ENCODE results near the gene MAGI3.
"Not testable (repeated sequence)": the region's sequence is repeated elsewhere in the genome, so short reads cannot be mapped to it uniquely, and the experiment has no call there.

MAGI3 gene

DNA sequence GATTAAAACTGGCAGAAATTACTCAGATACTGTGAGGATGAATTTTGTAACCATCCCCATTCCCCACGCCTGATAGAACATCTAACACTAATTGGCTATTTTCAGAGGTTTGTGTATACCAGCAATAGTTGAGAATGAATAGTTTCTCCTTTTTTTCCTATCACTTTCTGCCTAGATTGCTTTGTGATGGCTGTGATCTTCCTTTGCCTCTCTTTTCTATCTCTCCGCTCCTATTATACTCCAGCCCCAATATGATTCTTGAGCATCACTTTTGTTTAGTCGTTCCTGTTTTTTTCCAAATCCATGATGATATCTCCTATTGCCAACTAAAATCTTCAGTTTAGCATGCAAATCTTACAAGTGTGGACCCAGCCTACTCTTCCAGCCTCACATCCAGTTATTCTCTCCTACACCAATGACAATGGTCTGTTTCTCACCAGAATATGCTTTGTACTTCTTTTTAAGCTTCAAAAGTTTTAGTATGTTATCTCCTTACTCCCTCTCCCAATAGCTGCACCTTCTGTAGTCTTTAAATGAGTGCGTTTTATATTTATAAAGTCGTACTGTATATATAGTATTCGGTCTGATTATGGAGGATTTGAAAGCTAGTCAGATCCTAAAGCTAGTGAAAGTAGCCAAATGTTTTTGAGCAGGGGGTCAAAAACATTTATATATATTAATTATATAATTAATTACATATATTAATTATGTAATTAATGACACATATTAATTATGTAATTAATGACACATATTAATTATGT, 25.2 kb downstream of the MAGI3 start:
- TF ChIP-seq, protein P1, sequence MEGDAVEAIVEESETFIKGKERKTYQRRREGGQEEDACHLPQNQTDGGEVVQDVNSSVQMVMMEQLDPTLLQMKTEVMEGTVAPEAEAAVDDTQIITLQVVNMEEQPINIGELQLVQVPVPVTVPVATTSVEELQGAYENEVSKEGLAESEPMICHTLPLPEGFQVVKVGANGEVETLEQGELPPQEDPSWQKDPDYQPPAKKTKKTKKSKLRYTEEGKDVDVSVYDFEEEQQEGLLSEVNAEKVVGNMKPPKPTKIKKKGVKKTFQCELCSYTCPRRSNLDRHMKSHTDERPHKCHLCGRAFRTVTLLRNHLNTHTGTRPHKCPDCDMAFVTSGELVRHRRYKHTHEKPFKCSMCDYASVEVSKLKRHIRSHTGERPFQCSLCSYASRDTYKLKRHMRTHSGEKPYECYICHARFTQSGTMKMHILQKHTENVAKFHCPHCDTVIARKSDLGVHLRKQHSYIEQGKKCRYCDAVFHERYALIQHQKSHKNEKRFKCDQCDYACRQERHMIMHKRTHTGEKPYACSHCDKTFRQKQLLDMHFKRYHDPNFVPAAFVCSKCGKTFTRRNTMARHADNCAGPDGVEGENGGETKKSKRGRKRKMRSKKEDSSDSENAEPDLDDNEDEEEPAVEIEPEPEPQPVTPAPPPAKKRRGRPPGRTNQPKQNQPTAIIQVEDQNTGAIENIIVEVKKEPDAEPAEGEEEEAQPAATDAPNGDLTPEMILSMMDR (conservative IDR thresholded peaks at IDR 0.05; ENCODE audit: low read depth, low read length) = no peak
- no peak overlapping the region for H3K4me3 ChIP-seq (ENCODE audit: low read length)
- DNase-seq (ENCODE audit: low read depth) = no peak

DNA sequence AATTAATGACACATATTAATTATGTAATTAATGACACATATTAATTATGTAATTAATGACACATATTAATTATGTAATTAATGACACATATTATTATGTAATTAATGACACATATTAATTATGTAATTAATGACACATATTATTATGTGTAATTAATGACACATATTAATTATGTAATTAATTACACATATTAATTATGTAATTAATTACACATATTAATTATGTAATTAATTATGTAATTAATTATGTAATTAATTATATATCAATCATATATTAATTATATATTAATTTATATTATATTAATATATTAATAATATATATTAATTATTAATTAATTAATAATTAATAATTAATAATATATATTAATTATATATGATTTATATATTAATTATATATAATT, 25.8 kb downstream of the MAGI3 start:
- not testable (repeated sequence) for H3K4me3 ChIP-seq (ENCODE audit: low read length); DNase-seq (ENCODE audit: low read depth)

DNA sequence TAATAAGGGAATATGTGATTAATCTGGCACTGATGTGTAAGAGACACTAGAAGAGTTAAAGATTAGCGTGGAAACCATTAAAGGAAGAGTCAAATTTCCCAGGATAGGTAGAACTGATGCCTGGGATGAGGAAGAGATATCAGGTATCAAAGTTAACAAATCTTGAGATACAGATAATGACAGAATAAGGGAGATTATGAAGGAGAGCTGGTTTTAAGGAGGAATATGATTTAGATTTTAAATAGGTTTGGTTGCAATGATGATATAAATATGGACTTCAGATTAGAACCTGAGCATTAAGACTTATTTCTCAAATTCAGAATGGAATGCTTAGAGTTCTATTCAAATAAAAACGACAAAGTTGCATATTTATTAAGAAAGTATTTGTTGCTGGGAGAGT, 26.2 kb downstream of the MAGI3 start:
- DNase-seq (ENCODE audit: low read depth) = no peak
- TF ChIP-seq, protein P1 (conservative IDR thresholded peaks at IDR 0.05; ENCODE audit: low read depth, low read length) = no peak
- no peak overlapping the region for H3K4me3 ChIP-seq (ENCODE audit: low read length)

DNA sequence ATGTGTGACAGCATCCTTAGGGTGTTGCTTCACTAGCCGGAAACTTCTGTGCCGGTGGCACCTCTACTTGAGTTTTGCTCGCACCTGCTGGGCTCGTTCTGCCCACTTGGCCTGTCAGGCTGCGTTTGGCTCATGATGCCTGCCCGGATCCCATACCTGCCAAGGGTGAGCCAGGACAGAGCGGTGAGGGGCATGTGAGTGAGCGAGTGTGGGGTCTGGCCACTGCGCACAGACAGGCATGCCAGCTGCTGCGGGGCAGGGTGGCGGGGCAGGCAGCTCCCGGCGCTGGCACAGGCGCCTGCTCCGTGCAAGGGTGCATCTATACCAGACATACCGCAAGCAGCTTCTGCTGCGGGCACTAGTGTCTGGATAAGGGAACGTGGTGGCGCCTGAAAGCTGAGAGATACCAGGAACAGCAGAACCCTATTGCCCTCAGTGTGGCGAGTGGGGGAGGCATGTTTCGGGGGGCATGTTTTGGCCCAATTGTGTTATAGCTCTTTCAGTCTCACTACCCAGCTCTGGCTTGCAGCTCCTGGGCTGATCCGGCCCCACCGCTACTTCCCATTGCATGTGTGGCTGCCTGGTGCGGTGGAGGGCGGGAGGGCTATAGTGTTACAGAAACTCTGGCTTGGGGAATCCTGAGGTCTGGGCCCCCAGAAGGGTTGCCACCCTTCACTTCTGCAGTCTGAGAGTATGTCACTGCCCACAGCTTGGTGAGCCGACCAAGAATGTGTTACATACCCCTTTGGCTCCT, 32.2 kb downstream of the MAGI3 start:
- TF ChIP-seq, protein P1 (conservative IDR thresholded peaks at IDR 0.05; ENCODE audit: low read depth, low read length) = no peak
- no peak for DNase-seq (ENCODE audit: low read depth)
- H3K4me3 ChIP-seq (ENCODE audit: low read length) = no peak overlapping the region

DNA sequence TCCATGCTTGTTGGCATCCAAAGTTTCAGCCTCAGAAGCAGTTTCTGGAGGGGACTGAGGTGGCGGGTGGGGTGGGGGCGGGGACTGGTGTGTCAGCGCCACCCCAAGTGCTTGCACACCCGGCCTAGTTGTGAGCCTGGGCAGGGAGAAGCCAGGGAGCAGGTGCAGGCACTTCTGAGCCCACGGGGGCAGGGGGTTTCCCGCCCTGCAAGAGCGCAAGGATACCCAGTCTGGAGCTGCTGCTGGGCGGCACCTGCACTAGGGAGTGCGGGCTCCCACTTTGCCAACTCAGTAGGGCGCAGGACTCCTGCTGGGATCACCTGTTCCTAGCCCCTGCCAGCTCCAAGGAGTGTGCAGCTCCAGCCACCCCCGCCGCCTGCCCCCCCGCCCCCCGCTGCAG, 33.5 kb downstream of the MAGI3 start:
- no peak overlapping the region for H3K4me3 ChIP-seq (ENCODE audit: low read length)
- DNase-seq (ENCODE audit: low read depth) = no peak
- TF ChIP-seq, protein P1 (conservative IDR thresholded peaks at IDR 0.05; ENCODE audit: low read depth, low read length) = no peak

DNA sequence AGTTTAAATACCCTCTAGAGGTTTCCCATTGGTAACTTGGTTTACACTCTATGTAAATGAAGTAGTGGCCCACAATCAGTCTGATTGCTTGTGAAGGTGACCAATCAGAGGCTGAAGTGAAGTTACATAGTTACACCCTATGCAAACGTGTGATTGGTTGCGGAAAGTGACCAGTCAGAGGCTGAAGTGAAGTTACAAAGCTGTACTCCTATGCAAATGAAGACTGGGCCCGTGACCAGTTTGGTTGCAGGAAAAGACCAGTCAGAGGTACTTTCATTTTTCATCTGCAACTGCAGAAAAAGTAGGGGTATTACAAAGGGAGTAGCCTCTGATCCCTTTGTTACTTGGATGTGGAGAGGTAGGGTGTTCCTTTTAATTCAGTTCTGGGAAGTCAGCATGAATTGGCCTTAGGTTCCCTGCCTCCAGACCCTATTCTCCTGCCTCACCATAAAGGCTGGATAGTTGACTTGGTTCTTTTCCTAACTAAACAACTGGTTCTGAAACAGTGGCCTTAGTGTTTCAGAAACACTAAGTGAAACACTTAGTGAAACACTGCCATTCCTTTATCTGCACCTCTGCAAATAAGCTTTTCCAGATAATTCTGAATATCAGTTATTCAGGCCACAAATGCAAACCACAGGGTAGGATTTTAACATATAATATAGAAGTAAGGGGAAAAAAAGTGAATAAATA, 39.3 kb downstream of the MAGI3 start:
- TF ChIP-seq, protein P1 (conservative IDR thresholded peaks at IDR 0.05; ENCODE audit: low read depth, low read length) = no peak
- no peak overlapping the region for H3K4me3 ChIP-seq (ENCODE audit: low read length)
- DNase-seq (ENCODE audit: low read depth) = no peak

DNA sequence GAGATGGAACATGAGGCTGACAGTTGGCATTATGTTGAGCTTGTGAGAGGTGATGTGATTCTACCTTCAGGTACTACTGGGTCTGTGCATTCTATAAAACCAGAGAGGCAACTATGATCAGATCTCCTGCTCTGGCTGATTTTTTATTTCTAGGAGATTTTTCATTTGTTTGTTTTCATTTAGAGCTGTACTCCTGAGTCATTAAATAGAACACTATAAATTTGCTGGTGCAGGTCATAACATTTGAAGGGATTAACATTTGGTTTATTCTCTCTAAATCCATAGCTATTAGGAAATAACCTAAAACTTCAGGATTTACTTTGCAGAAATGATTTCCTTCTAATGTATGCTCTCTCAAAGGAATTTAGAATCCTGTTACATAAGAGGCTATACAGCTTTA, 42.9 kb downstream of the MAGI3 start:
- DNase-seq (ENCODE audit: low read depth) = peak; percentile 41
- no peak overlapping the region for H3K4me3 ChIP-seq (ENCODE audit: low read length)
- TF ChIP-seq, protein P1 (conservative IDR thresholded peaks at IDR 0.05; ENCODE audit: low read depth, low read length) = no peak
